ENCODE measurements around the gene CNTN5.

Gene CNTN5

GRCh38 chr11:99522467-99523173 is 501.9 kb downstream of the CNTN5 start:
- no peak for DNase-seq

GRCh38 chr11:99531468-99531867 is 510.7 kb downstream of the CNTN5 start:
- no peak for DNase-seq

- no peak for DNase-seq
Observed at GRCh38 chr11:99534812-99535211, 514.1 kb downstream of the CNTN5 start.

GRCh38 chr11:99535406-99535805 is 514.7 kb downstream of the CNTN5 start:
- DNase-seq = no peak

GRCh38 chr11:99535819-99536218 is 515.1 kb downstream of the CNTN5 start:
- DNase-seq = no peak

GRCh38 chr11:99537681-99538080 is 516.9 kb downstream of the CNTN5 start:
- DNase-seq = no peak

- DNase-seq = no peak
Observed at GRCh38 chr11:99545616-99546015, 524.9 kb downstream of the CNTN5 start.

GRCh38 chr11:99548264-99548663 is 527.5 kb downstream of the CNTN5 start:
- DNase-seq = no peak

- DNase-seq = no peak
Observed at GRCh38 chr11:99554232-99554903, 533.6 kb downstream of the CNTN5 start.

GRCh38 chr11:99555486-99555885 is 534.7 kb downstream of the CNTN5 start:
- no peak for DNase-seq

GRCh38 chr11:99565333-99565732 is 544.6 kb downstream of the CNTN5 start:
- no peak for DNase-seq

GRCh38 chr11:99567334-99567956 is 546.7 kb downstream of the CNTN5 start:
- no peak for DNase-seq

GRCh38 chr11:99568808-99569207 is 548.1 kb downstream of the CNTN5 start:
- no peak for DNase-seq

GRCh38 chr11:99571094-99571493 is 550.3 kb downstream of the CNTN5 start:
- DNase-seq = no peak

GRCh38 chr11:99584830-99585229 is 564.1 kb downstream of the CNTN5 start:
- DNase-seq = no peak

- no peak for DNase-seq
Observed at GRCh38 chr11:99585606-99586005, 564.9 kb downstream of the CNTN5 start.

- no peak for DNase-seq
Observed at GRCh38 chr11:99589771-99590170, 569.0 kb downstream of the CNTN5 start.

- DNase-seq = no peak
Observed at GRCh38 chr11:99592266-99592665, 571.5 kb downstream of the CNTN5 start.

- no peak for DNase-seq
Observed at GRCh38 chr11:99593197-99593596, 572.4 kb downstream of the CNTN5 start.

- DNase-seq = no peak
Observed at GRCh38 chr11:99601179-99601578, 580.4 kb downstream of the CNTN5 start.

- DNase-seq = no peak
Observed at GRCh38 chr11:99614352-99614751, 593.6 kb downstream of the CNTN5 start.

GRCh38 chr11:99630629-99631028 is 609.9 kb downstream of the CNTN5 start:
- DNase-seq = no peak

GRCh38 chr11:99631618-99632017 is 610.9 kb downstream of the CNTN5 start:
- DNase-seq = no peak

- DNase-seq = no peak
Observed at GRCh38 chr11:99632969-99633368, 612.2 kb downstream of the CNTN5 start.

Measured in C1 segment of cervical spinal cord (tissue), 14 donors.